K562 (cell line): ENCODE measurements around the gene RGS14. TPM values are rescaled to one million over a fixed set of nuclear protein-coding genes. Genes with fewer than 3 reads are reported as not detected.

Source experiments
- FOSL1 ChIP-seq: fragments of 200-800 bp; sonication (Bioruptor generic); conservative IDR thresholded peaks from 2 replicates; pipeline ENCODE4 v1.6.1; 2016; ENCODE audit warnings: missing genetic modification characterization, missing compliant biosample characterization
- KAT7 ChIP-seq: sonication (generic); formaldehyde crosslinking; IDR thresholded peaks from 2 replicates; pipeline ENCODE4 v1.8.0; 2022; ENCODE audit warnings: missing genetic modification reagents, mild to moderate bottlenecking, borderline replicate concordance
- NRF1 ChIP-seq, 2 experiments: fragments of 450-650 bp; IDR thresholded peaks in 1 of 2; conservative IDR thresholded peaks in 1 of 2; 2 replicates each; pipeline ENCODE4 v1.6.1; 2014; ENCODE audit warnings: mild to moderate bottlenecking in 2 of 2
- PHF21A ChIP-seq: fragments of 450-650 bp; IDR thresholded peaks from 2 replicates; pipeline ENCODE4 v1.6.1; 2017; ENCODE audit warnings: low read depth, borderline replicate concordance
- PRDM10 ChIP-seq: fragments of 450-650 bp; IDR thresholded peaks from 2 replicates; pipeline ENCODE4 v1.6.1; 2018; ENCODE audit not compliant: partially characterized antibody
- RNF2 ChIP-seq: sonication (generic); IDR thresholded peaks from 2 replicates; pipeline ENCODE4 v1.6.1; 2016
- SIN3A ChIP-seq, 2 experiments: fragments of 150-350 bp in 1 of 2; IDR thresholded peaks; 2 replicates each; pipeline ENCODE4 v1.6.1; 2011 to 2016; ENCODE audit warnings: borderline replicate concordance in 2 of 2, low read depth in 2 of 2, low read length in 2 of 2, mild to moderate bottlenecking in 2 of 2, moderate library complexity in 2 of 2; ENCODE audit not compliant: control insufficient read depth in 1 of 2
- ZBTB33 ChIP-seq: sonication (generic); formaldehyde crosslinking; IDR thresholded peaks from 2 replicates; pipeline ENCODE4 v1.8.1; 2023; ENCODE audit warnings: mild to moderate bottlenecking, missing genetic modification reagents
- ZSCAN29 ChIP-seq: fragments of 450-650 bp; IDR thresholded peaks from 2 replicates; pipeline ENCODE4 v1.6.1; 2017
- polyA plus RNA-seq, 8 experiments: library from polyadenylated mRNA; depleted of rRNA in 4 of 8; stranded (reverse) in 5 of 8; unstranded in 3 of 8; fragments of >200 nt; fragmentation: Nextera tagmentation in 2 of 8; fragmentation: Illumina TruSeq in 1 of 8; extraction: Ambion mirVana in 2 of 8; extraction: Trizol in 1 of 8; gene quantifications; 2 replicates each; pipeline versions ENCODE4 v1.2.1 to v1.2.3, GENCODE V29; 2011 to 2014; ENCODE audit warnings: inconsistent platforms in 1 of 8, missing spikeins in 1 of 8
- total RNA-seq, 7 experiments: library from RNA; depleted of rRNA in 6 of 7; stranded (reverse); fragments of >200 nt in 6 of 7; fragmentation: Illumina TruSeq in 2 of 7; extraction: Trizol in 2 of 7; gene quantifications; 2 replicates each; pipeline versions ENCODE4 v1.2.1 to v1.2.3, GENCODE V29; 2011 to 2021; ENCODE audit warnings: low replicate concordance in 1 of 7
- TF ChIP-seq, protein P1 (sequence below): fragments of 200-800 bp; sonication (Bioruptor generic); IDR thresholded peaks from 2 replicates; pipeline ENCODE4 v1.6.1; 2017; ENCODE audit warnings: missing genetic modification characterization, missing compliant biosample characterization

The RGS14 gene
- total and polyA plus RNA-seq, 9 of the 15 experiments (the other 6 are each of a cell fraction or from before 2014, with no cell fraction given) = 0.28 to 75.9 (median 34.5) TPM

GRCh38 chr5:177364159-177364962 is 6.6 kb downstream of the RGS14 start (continued):
- peak; percentile 52 for TF ChIP-seq PRDM10
- 0 out of 4 replicates have a peak, but pooled peaks of 1 of the 2 experiments have one; percentile 8 for TF ChIP-seq NRF1 (conservative IDR thresholded peaks at IDR 0.05 in 1 of 2, IDR thresholded peaks at IDR 0.05 in 1 of 2)
- no peak for TF ChIP-seq PHF21A
- no peak for TF ChIP-seq RNF2
- peak; percentile 66 for TF ChIP-seq ZBTB33 (CRISPR knock-in tag)
- 0 out of 4 replicates have a peak, but pooled peaks of 1 of the 2 experiments have one; percentile 14 for TF ChIP-seq SIN3A (IDR thresholded peaks at IDR 0.05; ENCODE audit: borderline replicate concordance in 2 of 2, control insufficient read depth in 1 of 2, low read depth in 2 of 2, low read length in 2 of 2)
- TF ChIP-seq KAT7 (CRISPR knock-in tag) = peak; percentile 61; the same call in 1 of the 2 replicates
- no peak for TF ChIP-seq ZSCAN29
- TF ChIP-seq FOSL1 = 0 out of 2 replicates have a peak, but pooled peaks have one; percentile 34
- TF ChIP-seq, protein P1, sequence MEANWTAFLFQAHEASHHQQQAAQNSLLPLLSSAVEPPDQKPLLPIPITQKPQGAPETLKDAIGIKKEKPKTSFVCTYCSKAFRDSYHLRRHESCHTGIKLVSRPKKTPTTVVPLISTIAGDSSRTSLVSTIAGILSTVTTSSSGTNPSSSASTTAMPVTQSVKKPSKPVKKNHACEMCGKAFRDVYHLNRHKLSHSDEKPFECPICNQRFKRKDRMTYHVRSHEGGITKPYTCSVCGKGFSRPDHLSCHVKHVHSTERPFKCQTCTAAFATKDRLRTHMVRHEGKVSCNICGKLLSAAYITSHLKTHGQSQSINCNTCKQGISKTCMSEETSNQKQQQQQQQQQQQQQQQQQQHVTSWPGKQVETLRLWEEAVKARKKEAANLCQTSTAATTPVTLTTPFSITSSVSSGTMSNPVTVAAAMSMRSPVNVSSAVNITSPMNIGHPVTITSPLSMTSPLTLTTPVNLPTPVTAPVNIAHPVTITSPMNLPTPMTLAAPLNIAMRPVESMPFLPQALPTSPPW (CRISPR knock-in tag) = peak; percentile 24
